CD14-positive monocyte (primary cell): ENCODE measurements around the gene SNX5. TPM values are rescaled to one million over a fixed set of nuclear protein-coding genes. Genes with fewer than 3 reads are reported as not detected.

Source experiments
- DNase-seq, 3 donors: peaks; one replicate each; pipeline ENCODE4 v3.0.0-alpha.2; 2011 to 2022
- H2AFZ ChIP-seq: 2 replicates; pipeline ENCODE4 v1.6.0; 2012; ENCODE audit warnings: mild to moderate bottlenecking, low read depth, low read length, inconsistent platforms; ENCODE audit not compliant: insufficient read depth, poor library complexity, severe bottlenecking
- H3K27ac ChIP-seq, 2 donors: 1 replicate in 1 of 2; 2 replicates in 1 of 2; pipeline ENCODE4 v1.5.1; 2012 to 2013; ENCODE audit warnings: low read length in 2 of 2, control low read depth in 1 of 2, inconsistent platforms in 1 of 2, low read depth in 1 of 2, mild to moderate bottlenecking in 1 of 2
- H3K27me3 ChIP-seq, 2 donors: one replicate each; pipeline versions ENCODE4 v1.6.0 to v1.6.1; 2011 to 2013; ENCODE audit warnings: low read length in 2 of 2; ENCODE audit not compliant: control insufficient read depth in 2 of 2, insufficient read depth in 2 of 2
- H3K36me3 ChIP-seq, 2 donors: replicated peaks in 1 of 2; 1 replicate in 1 of 2; 2 replicates in 1 of 2; pipeline versions ENCODE4 v1.5.1 to v1.6.1; 2012 to 2013; ENCODE audit warnings: low read length in 2 of 2, control low read depth in 1 of 2, inconsistent platforms in 1 of 2, mild to moderate bottlenecking in 1 of 2; ENCODE audit not compliant: insufficient read depth in 2 of 2, control insufficient read depth in 1 of 2
- H3K4me1 ChIP-seq, 2 donors: 1 replicate in 1 of 2; 2 replicates in 1 of 2; pipeline versions ENCODE4 v1.5.1 to v1.6.1; 2012 to 2013; ENCODE audit warnings: low read length in 2 of 2, control low read depth in 1 of 2, inconsistent platforms in 1 of 2, mild to moderate bottlenecking in 1 of 2, moderate library complexity in 1 of 2; ENCODE audit not compliant: insufficient read depth in 2 of 2, control insufficient read depth in 1 of 2
- H3K4me2 ChIP-seq: replicated peaks from 2 replicates; pipeline ENCODE3; 2012; ENCODE audit warnings: low read length, moderate library complexity, mild to moderate bottlenecking; ENCODE audit not compliant: poor library complexity, severe bottlenecking; ENCODE audit errors: extremely low read depth
- H3K4me3 ChIP-seq, 3 experiments: fragments of 200-600 bp in 1 of 3; sonication (generic) in 1 of 3; replicated peaks in 1 of 3; 1 replicate in 2 of 3; 2 replicates in 1 of 3; pipeline ENCODE4 v1.5.1; 2011 to 2013; ENCODE audit warnings: low read length in 3 of 3, mild to moderate bottlenecking in 3 of 3, control low read depth in 2 of 3, low read depth in 2 of 3, inconsistent platforms in 1 of 3, moderate library complexity in 1 of 3
- H3K79me2 ChIP-seq: 2 replicates; pipeline ENCODE4 v1.6.0; 2012; ENCODE audit warnings: mild to moderate bottlenecking, control low read depth, inconsistent platforms, low read length, moderate library complexity; ENCODE audit not compliant: insufficient read depth
- H3K9ac ChIP-seq: 2 replicates; pipeline ENCODE4 v1.6.0; 2017; ENCODE audit warnings: low read length, mild to moderate bottlenecking; ENCODE audit not compliant: insufficient read depth, poor library complexity, severe bottlenecking
- H3K9me3 ChIP-seq, 2 donors: replicated peaks in 1 of 2; 1 replicate in 1 of 2; 2 replicates in 1 of 2; pipeline versions ENCODE4 v1.5.1 to v1.6.1; 2012 to 2013; ENCODE audit warnings: low read length in 2 of 2, control low read depth in 1 of 2; ENCODE audit not compliant: control insufficient read depth in 1 of 2, insufficient read depth in 1 of 2
- H4K20me1 ChIP-seq: 2 replicates; pipeline ENCODE4 v1.6.0; 2012; ENCODE audit warnings: mild to moderate bottlenecking, low read length, control low read depth, moderate library complexity; ENCODE audit not compliant: insufficient read depth
- H3K27ac Mint-ChIP-seq, 7 donors: one replicate each; pipeline ENCODE4 v1.8.0; 2020; ENCODE audit warnings: mild to moderate bottlenecking in 7 of 7, mixed read lengths in 7 of 7, moderate library complexity in 6 of 7, inconsistent platforms in 2 of 7
- H3K27me3 Mint-ChIP-seq, 3 donors: one replicate each; pipeline ENCODE4 v1.8.0; 2021 to 2022; ENCODE audit warnings: low read depth in 3 of 3, mild to moderate bottlenecking in 3 of 3, mixed read lengths in 3 of 3, moderate library complexity in 3 of 3, inconsistent platforms in 1 of 3
- H3K36me3 Mint-ChIP-seq, 2 donors: one replicate each; pipeline ENCODE4 v1.8.0; 2020; ENCODE audit warnings: mixed read lengths in 2 of 2, inconsistent platforms in 1 of 2, mild to moderate bottlenecking in 1 of 2
- H3K4me1 Mint-ChIP-seq: one replicate; pipeline ENCODE4 v1.8.0; 2020; ENCODE audit warnings: mild to moderate bottlenecking, mixed read lengths
- H3K4me3 Mint-ChIP-seq, 2 donors: one replicate each; pipeline ENCODE4 v1.8.0; 2020; ENCODE audit warnings: mild to moderate bottlenecking in 2 of 2, mixed read lengths in 2 of 2, moderate library complexity in 1 of 2
- H3K9me3 Mint-ChIP-seq, 7 donors: one replicate each; pipeline ENCODE4 v1.8.0; 2020 to 2022; ENCODE audit warnings: mixed read lengths in 7 of 7, mild to moderate bottlenecking in 6 of 7, moderate library complexity in 6 of 7, inconsistent platforms in 2 of 7
- WGBS: methylation state at CpG from one replicate; pipeline ENCODE4 v1.1.5; 2013; ENCODE audit warnings: missing lambda C conversion rate; ENCODE audit not compliant: insufficient coverage; 5-methylcytosine and 5-hydroxymethylcytosine counted together
- intact Hi-C, 2 donors: fragments of 100-400 bp; cut with micrococcal nuclease; formaldehyde crosslinking; loops; one replicate each; pipeline versions ENCODE4 v1.15.0 to v1.15.1; 2023
- polyA plus RNA-seq, 3 donors: library from polyadenylated mRNA; depleted of rRNA in 1 of 3; unstranded in 2 of 3; stranded (reverse) in 1 of 3; fragments of 300-500 nt in 2 of 3; fragments of >200 nt in 1 of 3; fragmentation: Illumina TruSeq in 2 of 3; gene quantifications; 1 replicate in 2 of 3; 2 replicates in 1 of 3; pipeline ENCODE4 v1.2.3, GENCODE V29; 2012 to 2021
- TF ChIP-seq, protein P1 (sequence below): fragments of 200-600 bp; IDR thresholded peaks from one replicate; pipeline ENCODE4 v1.8.0; 2022; ENCODE audit warnings: antibody characterized with exemption, mild to moderate bottlenecking

Gene SNX5
- polyA plus RNA-seq, 3 donors = 55.6 to 83.8 (median 66.1) TPM

DNA sequence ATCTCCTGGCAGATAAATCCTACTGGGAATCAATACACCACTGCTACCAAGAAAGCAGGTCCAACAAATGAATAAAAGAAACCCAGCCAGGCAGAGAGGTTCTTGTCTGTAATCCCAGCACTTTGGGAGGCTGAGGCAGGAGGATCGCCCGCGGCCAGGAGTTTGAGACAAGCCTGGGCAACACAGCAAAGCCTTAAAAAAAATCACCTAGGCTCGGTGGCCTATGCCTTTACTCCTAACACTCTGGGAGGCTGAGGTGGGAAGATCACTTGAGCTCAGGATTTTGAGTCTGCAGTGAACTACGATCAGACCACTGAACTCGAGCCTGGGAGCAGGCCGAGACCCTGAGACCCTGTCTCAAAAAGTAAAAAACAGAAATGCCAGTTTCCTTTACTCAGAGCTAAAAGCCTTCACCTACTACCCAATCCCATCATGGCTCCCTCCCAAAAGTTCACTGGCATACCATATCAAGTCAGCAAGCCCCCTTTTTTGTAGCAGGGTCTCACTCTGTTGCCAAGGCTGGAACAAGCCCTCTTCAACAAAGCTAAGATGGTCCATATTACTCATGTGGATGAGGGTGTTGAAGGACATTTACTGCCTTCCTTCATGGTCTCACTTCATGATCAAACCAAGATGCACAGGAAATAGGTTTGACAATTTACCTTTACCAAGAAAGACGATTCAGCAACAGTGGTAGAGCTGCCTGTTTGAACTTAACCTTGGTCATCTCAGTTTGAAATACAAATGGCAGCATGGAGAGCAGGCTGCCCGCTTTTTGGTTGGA, 5.3 kb downstream of the SNX5 start:
- peaks cover 51% of the 10 kb centered on the region for H4K20me1 ChIP-seq
- H3K27ac ChIP-seq = peak overlapping the region; percentile 24 to 93
- TF ChIP-seq, protein P1, sequence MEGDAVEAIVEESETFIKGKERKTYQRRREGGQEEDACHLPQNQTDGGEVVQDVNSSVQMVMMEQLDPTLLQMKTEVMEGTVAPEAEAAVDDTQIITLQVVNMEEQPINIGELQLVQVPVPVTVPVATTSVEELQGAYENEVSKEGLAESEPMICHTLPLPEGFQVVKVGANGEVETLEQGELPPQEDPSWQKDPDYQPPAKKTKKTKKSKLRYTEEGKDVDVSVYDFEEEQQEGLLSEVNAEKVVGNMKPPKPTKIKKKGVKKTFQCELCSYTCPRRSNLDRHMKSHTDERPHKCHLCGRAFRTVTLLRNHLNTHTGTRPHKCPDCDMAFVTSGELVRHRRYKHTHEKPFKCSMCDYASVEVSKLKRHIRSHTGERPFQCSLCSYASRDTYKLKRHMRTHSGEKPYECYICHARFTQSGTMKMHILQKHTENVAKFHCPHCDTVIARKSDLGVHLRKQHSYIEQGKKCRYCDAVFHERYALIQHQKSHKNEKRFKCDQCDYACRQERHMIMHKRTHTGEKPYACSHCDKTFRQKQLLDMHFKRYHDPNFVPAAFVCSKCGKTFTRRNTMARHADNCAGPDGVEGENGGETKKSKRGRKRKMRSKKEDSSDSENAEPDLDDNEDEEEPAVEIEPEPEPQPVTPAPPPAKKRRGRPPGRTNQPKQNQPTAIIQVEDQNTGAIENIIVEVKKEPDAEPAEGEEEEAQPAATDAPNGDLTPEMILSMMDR = no peak
- no peaks in the 10 kb centered on the region for H3K9me3 ChIP-seq
- H3K79me2 ChIP-seq = peaks cover 99% of the 10 kb centered on the region
- intact Hi-C loops = loop anchor here in 1 of 2 donors (5.0 to 10.0 kb wide), 2 partner anchors 34 to 321 kb away; partner anchors contain the start of gene ZNF133
- H3K36me3 Mint-ChIP-seq = peaks cover 6 to 14% of the 10 kb centered on the region in 2 donors
- H3K27me3 Mint-ChIP-seq = no peaks in the 10 kb centered on the region
- no peak overlapping the region for H2AFZ ChIP-seq
- H3K9ac ChIP-seq = no peak overlapping the region
- peaks cover 87% of the 10 kb centered on the region for H3K4me1 Mint-ChIP-seq
- 92% methylated on average over 8 of the region's 9 CpGs for WGBS
- no peak overlapping the region for H3K4me3 Mint-ChIP-seq
- no peaks in the 10 kb centered on the region for H3K27me3 ChIP-seq
- peak overlapping the region; percentile 54 to 98 (median 85) for H3K27ac Mint-ChIP-seq
- no peak overlapping the region for H3K4me3 ChIP-seq
- peaks cover 75 to 77% of the 10 kb centered on the region in 2 donors for H3K4me1 ChIP-seq
- no peak overlapping the region for H3K4me2 ChIP-seq
- no peaks in the 10 kb centered on the region for H3K36me3 ChIP-seq
- H3K9me3 Mint-ChIP-seq = peaks cover 0 to 3% (median 0%) of the 10 kb centered on the region in 7 donors
- DNase-seq = no peak

DNA sequence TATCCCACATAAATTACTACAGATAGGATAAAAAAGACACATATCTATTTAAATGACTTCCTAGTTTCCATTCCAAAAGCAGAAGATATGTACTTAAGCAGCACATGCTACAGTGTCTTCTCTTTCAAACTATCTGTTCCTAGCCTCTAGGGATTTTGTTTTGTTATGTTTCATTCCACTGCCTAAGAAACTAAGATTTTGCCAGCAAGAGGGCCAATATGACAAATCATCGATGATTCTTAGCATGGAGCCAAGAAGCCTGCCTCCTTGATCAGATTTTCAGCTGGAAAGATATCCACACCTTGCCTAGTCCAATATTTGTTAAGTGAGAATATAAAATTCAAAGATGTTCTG, 7.0 kb downstream of the SNX5 start:
- H4K20me1 ChIP-seq = peaks cover 68% of the 10 kb centered on the region
- H3K27me3 ChIP-seq = no peaks in the 10 kb centered on the region
- H3K9me3 ChIP-seq = no peaks in the 10 kb centered on the region
- no peak overlapping the region for H2AFZ ChIP-seq
- WGBS = no CpG with 5 or more reads among the region's 1 CpG
- DNase-seq = no peak
- H3K4me3 ChIP-seq = no peak overlapping the region
- H3K27ac ChIP-seq = peak overlapping the region in 1 of 2 donors; percentile 58
- H3K9ac ChIP-seq = no peak overlapping the region
- peaks cover 60 to 65% of the 10 kb centered on the region in 2 donors for H3K4me1 ChIP-seq
- Mint-ChIP-seq H3K4me1 (peaks cover 80% of the 10 kb centered on the region), H3K36me3 (peaks cover 10 to 23% of the 10 kb centered on the region in 2 donors), H3K4me3 (no peak overlapping the region), H3K27ac (peak overlapping the region in 6 of 7 donors; percentile 64 to 97 (median 84)), H3K9me3 (peaks cover 0 to 3% (median 0%) of the 10 kb centered on the region in 7 donors), H3K27me3 (no peaks in the 10 kb centered on the region)
- TF ChIP-seq, protein P1 = no peak
- H3K79me2 ChIP-seq = peaks cover 99% of the 10 kb centered on the region
- intact Hi-C loops = loop anchor here in 1 of 2 donors (5.0 to 10.0 kb wide), 2 partner anchors 36 to 323 kb away; partner anchors contain the start of gene ZNF133
- peaks cover 3 to 4% of the 10 kb centered on the region in 2 donors for H3K36me3 ChIP-seq
- peak overlapping the region; percentile 9 for H3K4me2 ChIP-seq
